ENCODE data around the gene RAMP2.

- TF ChIP-seq CTCF (IDR thresholded peaks at IDR 0.05) (no peak), POLR2AphosphoS5 (IDR thresholded peaks at IDR 0.05) (no peak)
These were observed 22.2 kb downstream of the RAMP2 start for GRCh38 chr17:42783062-42783790.

All from stomach (tissue), 4 donors.